HG03064 (cell line): ENCODE results near the gene HIVEP1.

Experiments
- ATAC-seq: cut with Tn5 transposase; IDR thresholded peaks from one replicate; pipeline ENCODE4 v1.9.1; 2021; ENCODE audit warnings: low read depth; ENCODE audit not compliant: unreplicated experiment

HIVEP1 gene

GRCh38 chr6:12014873-12015149 is 2.7 kb downstream of the HIVEP1 start:
- no peak for ATAC-seq

- no peak for ATAC-seq
Measured at GRCh38 chr6:12017263-12017662, 5.2 kb downstream of the HIVEP1 start.

GRCh38 chr6:12017876-12018401 is 5.8 kb downstream of the HIVEP1 start:
- no peak for ATAC-seq

- ATAC-seq, result no peak
Measured at GRCh38 chr6:12020187-12020791, 8.2 kb downstream of the HIVEP1 start.

- ATAC-seq, result no peak
Measured at GRCh38 chr6:12022481-12022880, 10.4 kb downstream of the HIVEP1 start.

GRCh38 chr6:12022953-12023388 is 10.9 kb downstream of the HIVEP1 start:
- ATAC-seq, result no peak

- no peak for ATAC-seq
Measured at GRCh38 chr6:12024216-12024615, 12.1 kb downstream of the HIVEP1 start.

GRCh38 chr6:12024699-12025434 is 12.8 kb downstream of the HIVEP1 start:
- ATAC-seq, result no peak

- no peak for ATAC-seq
Measured at GRCh38 chr6:12026120-12026519, 14.0 kb downstream of the HIVEP1 start.

GRCh38 chr6:12026833-12027232 is 14.7 kb downstream of the HIVEP1 start:
- no peak for ATAC-seq

- ATAC-seq, result no peak
Measured at GRCh38 chr6:12028213-12028612, 16.1 kb downstream of the HIVEP1 start.

GRCh38 chr6:12029979-12030737 is 18.0 kb downstream of the HIVEP1 start:
- no peak for ATAC-seq

GRCh38 chr6:12030993-12031550 is 19.0 kb downstream of the HIVEP1 start:
- ATAC-seq, result no peak

- ATAC-seq, result no peak
Measured at GRCh38 chr6:12032783-12033573, 20.9 kb downstream of the HIVEP1 start.

GRCh38 chr6:12033770-12034169 is 21.7 kb downstream of the HIVEP1 start:
- ATAC-seq, result no peak

GRCh38 chr6:12034349-12034748 is 22.2 kb downstream of the HIVEP1 start:
- no peak for ATAC-seq

GRCh38 chr6:12034837-12035236 is 22.7 kb downstream of the HIVEP1 start:
- no peak for ATAC-seq

GRCh38 chr6:12036766-12037165 is 24.7 kb downstream of the HIVEP1 start:
- no peak for ATAC-seq

- ATAC-seq, result no peak
Measured at GRCh38 chr6:12037798-12038197, 25.7 kb downstream of the HIVEP1 start.
